RKO (cell line): ENCODE measurements around the gene NMNAT1.
"Not testable (repeated sequence)": the region's sequence is repeated elsewhere in the genome, so short reads cannot be mapped to it uniquely, and the experiment has no call there.

Experiments used
- DNase-seq: peaks from one replicate; pipeline ENCODE4 v3.0.0-alpha.2; 2016; ENCODE audit warnings: low spot score

The NMNAT1 gene

GRCh38 chr1:10020086-10020485, 76.8 kb downstream of the NMNAT1 start:
- no peak for DNase-seq

- DNase-seq: not testable (repeated sequence)
These were observed 77.4 kb downstream of the NMNAT1 start for GRCh38 chr1:10020678-10021077.

- DNase-seq: not testable (repeated sequence)
These were observed 78.7 kb downstream of the NMNAT1 start for GRCh38 chr1:10021992-10022391.

GRCh38 chr1:10022656-10023055, 79.4 kb downstream of the NMNAT1 start:
- DNase-seq: no peak

- DNase-seq: no peak
These were observed 82.1 kb downstream of the NMNAT1 start for GRCh38 chr1:10025354-10025753.

GRCh38 chr1:10027027-10027426, 83.8 kb downstream of the NMNAT1 start:
- DNase-seq: no peak

GRCh38 chr1:10028956-10029500, 85.8 kb downstream of the NMNAT1 start:
- not testable (repeated sequence) for DNase-seq

- peak; percentile 67 for DNase-seq
These were observed 88.2 kb downstream of the NMNAT1 start for GRCh38 chr1:10031461-10031860.

GRCh38 chr1:10032590-10033358, 89.5 kb downstream of the NMNAT1 start, which contains the start of gene UBE4B:
Gene UBE4B, plus strand, starts transcription at chr1:10032958. Its CDS starts 713 bp downstream, at chr1:10033671.
- DNase-seq: peak; percentile 97

- DNase-seq: peak; percentile 78
These were observed 90.1 kb downstream of the NMNAT1 start for GRCh38 chr1:10033359-10033845.
